IMR-90 (cell line): Measurements from ENCODE around the gene POR. TPM values are rescaled to one million over a fixed set of nuclear protein-coding genes. Genes with fewer than 3 reads are reported as not detected.

Experiments
- ATAC-seq: fragments of 200-7000 bp; cut with Tn5 transposase; 2 replicates; pipeline ENCODE4 v1.9.1; 2020; ENCODE audit warnings: low read depth, mild to moderate bottlenecking, moderate library complexity
- BruUV-seq: library from RNA; stranded (reverse); fragments of 400-500 nt; replicated peaks from 2 replicates; lab custom pipeline; 2021; lab: Mats Ljungman, UMichigan
- CTCF ChIA-PET: fragments of 300-600 bp; formaldehyde crosslinking; extraction: SDS; loops from one replicate; lab custom pipeline; 2021; ENCODE audit warnings: antibody characterized with exemption; lab: Yijun Ruan, JAX
- POLR2A ChIA-PET: fragments of 300-600 bp; sonication (Branson Sonifier 250); formaldehyde crosslinking; loops from one replicate; lab custom pipeline; 2022; ENCODE audit warnings: antibody characterized with exemption; ENCODE audit not compliant: unreplicated experiment; lab: Charles Lee
- DNase-seq: peaks from one replicate; pipeline ENCODE4 v3.0.0; 2013
- H2AFZ ChIP-seq: replicated peaks from 2 replicates; pipeline ENCODE3; 2013; ENCODE audit warnings: low read length, mild to moderate bottlenecking; ENCODE audit not compliant: poor library complexity
- H2AK5ac ChIP-seq: 2 replicates; pipeline ENCODE4 v1.6.1; 2013; ENCODE audit warnings: low read depth, low read length, inconsistent platforms
- H2AK9ac ChIP-seq: replicated peaks from 2 replicates; pipeline ENCODE3; 2013; ENCODE audit warnings: mild to moderate bottlenecking, low read depth, low read length, moderate library complexity; ENCODE audit not compliant: poor library complexity
- H2BK120ac ChIP-seq: 2 replicates; pipeline ENCODE4 v1.6.1; 2013; ENCODE audit warnings: low read depth, low read length, inconsistent platforms
- H2BK15ac ChIP-seq: 3 replicates; pipeline ENCODE4 v1.6.1; 2013; ENCODE audit warnings: low read depth, low read length, inconsistent platforms
- H2BK20ac ChIP-seq: 2 replicates; pipeline ENCODE4 v1.6.1; 2013; ENCODE audit warnings: low read depth, mild to moderate bottlenecking, inconsistent platforms, low read length, moderate library complexity
- H2BK5ac ChIP-seq: 2 replicates; pipeline ENCODE4 v1.6.1; 2013; ENCODE audit warnings: mild to moderate bottlenecking, low read depth, low read length, inconsistent platforms; ENCODE audit not compliant: poor library complexity, severe bottlenecking
- H3K14ac ChIP-seq: replicated peaks from 2 replicates; pipeline ENCODE4 v1.6.1; 2013; ENCODE audit warnings: low read depth, low read length, inconsistent platforms
- H3K18ac ChIP-seq: 2 replicates; pipeline ENCODE4 v1.6.1; 2013; ENCODE audit warnings: low read depth, low read length, control low read depth
- H3K23ac ChIP-seq: 2 replicates; pipeline ENCODE4 v1.6.1; 2013; ENCODE audit warnings: low read depth, low read length, inconsistent platforms
- H3K27ac ChIP-seq: 2 replicates; pipeline ENCODE4 v1.5.1; 2013; ENCODE audit warnings: mild to moderate bottlenecking, control low read depth, low read length; ENCODE audit not compliant: insufficient read depth
- H3K27me3 ChIP-seq: 2 replicates; pipeline ENCODE4 v1.6.1; 2013; ENCODE audit warnings: low read length; ENCODE audit not compliant: control insufficient read depth, insufficient read depth
- H3K36me3 ChIP-seq: 2 replicates; pipeline ENCODE4 v1.6.1; 2013; ENCODE audit warnings: low read length, mixed read lengths; ENCODE audit not compliant: control insufficient read depth, insufficient read depth
- H3K4ac ChIP-seq: 2 replicates; pipeline ENCODE4 v1.6.1; 2013; ENCODE audit warnings: low read depth, low read length, inconsistent platforms
- H3K4me1 ChIP-seq: 2 replicates; pipeline ENCODE4 v1.6.1; 2013; ENCODE audit warnings: low read length, mixed read lengths; ENCODE audit not compliant: control insufficient read depth, insufficient read depth
- H3K4me2 ChIP-seq: 2 replicates; pipeline ENCODE4 v1.6.1; 2013; ENCODE audit warnings: low read depth, mild to moderate bottlenecking, control low read depth, low read length, moderate library complexity
- H3K4me3 ChIP-seq: 2 replicates; pipeline ENCODE4 v1.5.1; 2013; ENCODE audit warnings: low read depth, mild to moderate bottlenecking, control low read depth, low read length, moderate library complexity; ENCODE audit not compliant: insufficient read depth
- H3K56ac ChIP-seq: 2 replicates; pipeline ENCODE4 v1.6.1; 2013; ENCODE audit warnings: low read length, inconsistent platforms; ENCODE audit not compliant: insufficient read depth; ENCODE audit errors: extremely low read depth
- H3K79me1 ChIP-seq, 2 experiments: 2 replicates each; pipeline ENCODE4 v1.6.1; 2013; ENCODE audit warnings: low read length in 2 of 2, inconsistent platforms in 1 of 2, low read depth in 1 of 2
- H3K9ac ChIP-seq: 2 replicates; pipeline ENCODE4 v1.6.1; 2013; ENCODE audit warnings: low read depth, low read length, control low read depth
- H3K9me1 ChIP-seq: 2 replicates; pipeline ENCODE4 v1.6.1; 2013; ENCODE audit warnings: low read length, inconsistent platforms; ENCODE audit not compliant: insufficient read depth
- H3K9me3 ChIP-seq: 2 replicates; pipeline ENCODE4 v1.6.1; 2013; ENCODE audit warnings: low read length; ENCODE audit not compliant: control insufficient read depth, insufficient read depth
- H4K20me1 ChIP-seq: 2 replicates; pipeline ENCODE4 v1.6.1; 2013; ENCODE audit warnings: low read length, inconsistent platforms; ENCODE audit not compliant: insufficient read depth
- H4K5ac ChIP-seq: 2 replicates; pipeline ENCODE4 v1.6.1; 2013; ENCODE audit warnings: mild to moderate bottlenecking, low read depth, low read length, control low read depth
- H4K8ac ChIP-seq, 2 experiments: 2 replicates each; pipeline ENCODE4 v1.6.1; 2013; ENCODE audit warnings: low read depth in 2 of 2, low read length in 2 of 2, control low read depth in 1 of 2, inconsistent platforms in 1 of 2
- H4K91ac ChIP-seq: 2 replicates; pipeline ENCODE4 v1.6.1; 2013; ENCODE audit warnings: low read depth, low read length, inconsistent platforms; ENCODE audit not compliant: insufficient read depth
- BHLHE40 ChIP-seq: fragments of 150-350 bp; IDR thresholded peaks from 2 replicates; pipeline ENCODE4 v1.6.1; 2016; ENCODE audit warnings: mild to moderate bottlenecking, low read depth, low read length
- CEBPB ChIP-seq: IDR thresholded peaks from 2 replicates; pipeline ENCODE4 v1.6.1; 2012; ENCODE audit warnings: low read depth, low read length, improper control_type of control experiment
- CHD1 ChIP-seq: IDR thresholded peaks from 2 replicates; pipeline ENCODE4 v1.6.1; 2012; ENCODE audit warnings: low read depth, low read length, improper control_type of control experiment
- FOS ChIP-seq: fragments of 150-350 bp; IDR thresholded peaks from 2 replicates; pipeline ENCODE4 v1.6.1; 2016; ENCODE audit warnings: low read depth, low read length
- MAFK ChIP-seq: IDR thresholded peaks from 2 replicates; pipeline ENCODE4 v1.6.1; 2012; ENCODE audit warnings: low read depth, low read length, improper control_type of control experiment
- MAZ ChIP-seq: IDR thresholded peaks from 2 replicates; pipeline ENCODE4 v1.6.1; 2012; ENCODE audit warnings: low read depth, mild to moderate bottlenecking, low read length, improper control_type of control experiment, moderate library complexity, borderline replicate concordance
- MXI1 ChIP-seq: IDR thresholded peaks from 2 replicates; pipeline ENCODE4 v1.6.1; 2012; ENCODE audit warnings: low read depth, mild to moderate bottlenecking, low read length, moderate library complexity, borderline replicate concordance
- NFE2L2 ChIP-seq: fragments of 150-350 bp; IDR thresholded peaks from 2 replicates; pipeline ENCODE4 v1.6.1; 2016; ENCODE audit warnings: low read depth, mild to moderate bottlenecking, low read length
- POLR2A ChIP-seq: IDR thresholded peaks from 2 replicates; pipeline ENCODE4 v1.6.1; 2012; ENCODE audit warnings: mild to moderate bottlenecking, low read depth, low read length
- RAD21 ChIP-seq: IDR thresholded peaks from 2 replicates; pipeline ENCODE4 v1.6.1; 2012; ENCODE audit warnings: low read length, improper control_type of control experiment
- RCOR1 ChIP-seq: IDR thresholded peaks from 2 replicates; pipeline ENCODE4 v1.6.1; 2012; ENCODE audit warnings: mild to moderate bottlenecking, low read length, improper control_type of control experiment; ENCODE audit not compliant: insufficient replicate concordance
- RFX5 ChIP-seq: IDR thresholded peaks from 2 replicates; pipeline ENCODE4 v1.8.0; 2012; ENCODE audit warnings: low read depth, mild to moderate bottlenecking, low read length, moderate library complexity
- SMC3 ChIP-seq: fragments of 150-350 bp; IDR thresholded peaks from 2 replicates; pipeline ENCODE4 v1.6.1; 2016; ENCODE audit warnings: low read depth, mild to moderate bottlenecking, antibody characterized with exemption, low read length, moderate library complexity
- WGBS, 2 experiments: methylation state at CpG; one replicate each; pipeline versions ENCODE4 v1.1.5 to v1.1.7; 2013; ENCODE audit warnings: missing lambda C conversion rate in 2 of 2; ENCODE audit not compliant: insufficient read length in 1 of 2; ENCODE audit errors: extremely low coverage in 2 of 2; 5-methylcytosine and 5-hydroxymethylcytosine counted together
- dilution Hi-C: fragments of 300-500 bp; cut with HindIII; formaldehyde crosslinking; loops from one replicate; pipeline ENCODE4 v1.14.3; 2018; ENCODE audit warnings: low sequenced_read_pairs; ENCODE audit not compliant: unreplicated experiment
- in situ Hi-C: fragments of 300-500 bp; cut with MboI; formaldehyde crosslinking; loops from 3 replicates; pipeline ENCODE4 v1.14.3; 2019; ENCODE audit warnings: low sequenced_read_pairs, inconsistent platforms, mixed read lengths
- intact Hi-C: fragments of 100-400 bp; cut with micrococcal nuclease; formaldehyde crosslinking; loops from 2 replicates; pipeline ENCODE4 v1.10.0; 2022
- polyA plus RNA-seq, 3 experiments: library from polyadenylated mRNA; depleted of rRNA; stranded (reverse); fragments of >200 nt; gene quantifications; 2 replicates each; pipeline ENCODE4 v1.2.3, GENCODE V29; 2012; ENCODE audit warnings: low replicate concordance in 1 of 3
- total RNA-seq: library from RNA; depleted of rRNA; stranded (reverse); fragments of >200 nt; gene quantifications from 2 replicates; pipeline ENCODE4 v1.2.3, GENCODE V29; 2012
- TF ChIP-seq, protein P1 (sequence below): fragments of 150-350 bp; IDR thresholded peaks from 2 replicates; pipeline ENCODE4 v1.6.1; 2016; ENCODE audit warnings: low read depth, mild to moderate bottlenecking, low read length, moderate library complexity, borderline replicate concordance
- TF ChIP-seq, protein P2 (sequence below): conservative IDR thresholded peaks from 2 replicates; pipeline ENCODE4 v1.5.1; 2012; ENCODE audit warnings: mild to moderate bottlenecking, low read depth, low read length, improper control_type of control experiment
- TF ChIP-seq, protein P3 (sequence below): fragments of 150-350 bp; IDR thresholded peaks from 2 replicates; pipeline ENCODE4 v1.6.1; 2017; ENCODE audit warnings: mild to moderate bottlenecking, antibody characterized with exemption, low read length, low read depth

POR gene
- total and polyA plus RNA-seq, 2 of the 4 experiments (the other 2 are of a cell fraction), result 25.5 to 42.2 TPM

DNA sequence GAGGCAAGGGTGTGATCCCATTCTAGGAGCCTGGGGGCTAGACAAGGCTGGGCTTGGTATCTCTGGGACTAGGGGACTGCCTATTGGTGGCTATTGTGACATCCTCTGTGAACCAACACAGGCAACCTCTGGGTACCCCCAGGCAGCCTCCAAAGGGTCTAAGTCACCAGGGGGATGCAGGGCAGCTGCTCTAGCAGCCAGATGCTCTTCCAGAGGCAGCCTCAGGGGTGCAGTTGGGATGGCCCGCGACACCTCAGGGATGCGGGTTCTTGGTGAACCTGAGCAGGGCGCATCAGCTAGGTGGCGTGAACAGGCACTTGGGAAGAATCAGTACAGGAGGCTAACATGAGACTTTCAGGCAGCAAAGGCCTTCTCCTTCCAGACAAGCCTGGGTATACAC, 81.0 kb downstream of the POR start:
- no peaks in the 10 kb centered on the region for H3K9me3 ChIP-seq
- no peak overlapping the region for H3K18ac ChIP-seq
- intact Hi-C loops (no loop called here), dilution Hi-C loops (no loop called here), in situ Hi-C loops (no loop called here)
- no TSS peak for BruUV-seq
- H3K4ac ChIP-seq, result no peak overlapping the region
- no peak overlapping the region for H2AK5ac ChIP-seq
- no CpG with 5 or more reads among the region's 5 CpGs for WGBS, 2 experiments
- TF ChIP-seq CHD1 (no peak), FOS (no peak), NFE2L2 (no peak), BHLHE40 (no peak), RCOR1 (no peak), SMC3 (no peak), POLR2A (no peak), RFX5 (no peak), CEBPB (no peak), MAFK (no peak), MAZ (no peak), MXI1 (no peak), RAD21 (no peak)
- TF ChIP-seq, protein P1, sequence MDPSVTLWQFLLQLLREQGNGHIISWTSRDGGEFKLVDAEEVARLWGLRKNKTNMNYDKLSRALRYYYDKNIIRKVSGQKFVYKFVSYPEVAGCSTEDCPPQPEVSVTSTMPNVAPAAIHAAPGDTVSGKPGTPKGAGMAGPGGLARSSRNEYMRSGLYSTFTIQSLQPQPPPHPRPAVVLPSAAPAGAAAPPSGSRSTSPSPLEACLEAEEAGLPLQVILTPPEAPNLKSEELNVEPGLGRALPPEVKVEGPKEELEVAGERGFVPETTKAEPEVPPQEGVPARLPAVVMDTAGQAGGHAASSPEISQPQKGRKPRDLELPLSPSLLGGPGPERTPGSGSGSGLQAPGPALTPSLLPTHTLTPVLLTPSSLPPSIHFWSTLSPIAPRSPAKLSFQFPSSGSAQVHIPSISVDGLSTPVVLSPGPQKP, result no peak
- TF ChIP-seq, protein P2, sequence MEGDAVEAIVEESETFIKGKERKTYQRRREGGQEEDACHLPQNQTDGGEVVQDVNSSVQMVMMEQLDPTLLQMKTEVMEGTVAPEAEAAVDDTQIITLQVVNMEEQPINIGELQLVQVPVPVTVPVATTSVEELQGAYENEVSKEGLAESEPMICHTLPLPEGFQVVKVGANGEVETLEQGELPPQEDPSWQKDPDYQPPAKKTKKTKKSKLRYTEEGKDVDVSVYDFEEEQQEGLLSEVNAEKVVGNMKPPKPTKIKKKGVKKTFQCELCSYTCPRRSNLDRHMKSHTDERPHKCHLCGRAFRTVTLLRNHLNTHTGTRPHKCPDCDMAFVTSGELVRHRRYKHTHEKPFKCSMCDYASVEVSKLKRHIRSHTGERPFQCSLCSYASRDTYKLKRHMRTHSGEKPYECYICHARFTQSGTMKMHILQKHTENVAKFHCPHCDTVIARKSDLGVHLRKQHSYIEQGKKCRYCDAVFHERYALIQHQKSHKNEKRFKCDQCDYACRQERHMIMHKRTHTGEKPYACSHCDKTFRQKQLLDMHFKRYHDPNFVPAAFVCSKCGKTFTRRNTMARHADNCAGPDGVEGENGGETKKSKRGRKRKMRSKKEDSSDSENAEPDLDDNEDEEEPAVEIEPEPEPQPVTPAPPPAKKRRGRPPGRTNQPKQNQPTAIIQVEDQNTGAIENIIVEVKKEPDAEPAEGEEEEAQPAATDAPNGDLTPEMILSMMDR, result no peak
- TF ChIP-seq, protein P3, sequence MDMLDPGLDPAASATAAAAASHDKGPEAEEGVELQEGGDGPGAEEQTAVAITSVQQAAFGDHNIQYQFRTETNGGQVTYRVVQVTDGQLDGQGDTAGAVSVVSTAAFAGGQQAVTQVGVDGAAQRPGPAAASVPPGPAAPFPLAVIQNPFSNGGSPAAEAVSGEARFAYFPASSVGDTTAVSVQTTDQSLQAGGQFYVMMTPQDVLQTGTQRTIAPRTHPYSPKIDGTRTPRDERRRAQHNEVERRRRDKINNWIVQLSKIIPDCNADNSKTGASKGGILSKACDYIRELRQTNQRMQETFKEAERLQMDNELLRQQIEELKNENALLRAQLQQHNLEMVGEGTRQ, result no peak
- no peak overlapping the region for H3K14ac ChIP-seq
- H2BK120ac ChIP-seq, result no peak overlapping the region
- H2BK15ac ChIP-seq, result no peak overlapping the region
- H3K9ac ChIP-seq, result no peak overlapping the region
- POLR2A ChIA-PET, result no interaction called here
- peaks cover 16% of the 10 kb centered on the region for H3K36me3 ChIP-seq
- no peak overlapping the region for H2BK5ac ChIP-seq
- CTCF ChIA-PET, result no interaction called here
- H3K4me1 ChIP-seq, result peaks cover 13% of the 10 kb centered on the region
- H4K20me1 ChIP-seq, result 0 out of 2 replicates have a peak, but pooled peaks cover 3% of the 10 kb centered on the region
- no peak overlapping the region for H4K5ac ChIP-seq
- H3K4me3 ChIP-seq, result no peak overlapping the region
- H3K56ac ChIP-seq, result no peak overlapping the region
- H4K8ac ChIP-seq, result no peak overlapping the region
- peaks cover 4 to 19% of the 10 kb centered on the region in 2 experiments; a peak in 3 of 4 replicates for H3K79me1 ChIP-seq
- no peak overlapping the region for H2BK20ac ChIP-seq
- H3K9me1 ChIP-seq, result peaks cover 6% of the 10 kb centered on the region; the same call in 1 of the 2 replicates
- no peak overlapping the region for H3K23ac ChIP-seq
- H3K27me3 ChIP-seq, result no peaks in the 10 kb centered on the region
- no peak overlapping the region for H2AK9ac ChIP-seq
- no peak overlapping the region for H2AFZ ChIP-seq
- no peak overlapping the region for H4K91ac ChIP-seq
- no peak overlapping the region for H3K27ac ChIP-seq
- ATAC-seq, result no peak
- no peak for DNase-seq
- no peak overlapping the region for H3K4me2 ChIP-seq
